A549 treated with AZD2906 at 1 μM for 4 hours (cell line): ENCODE data around the gene SPNS1. TPM values are rescaled to one million over a fixed set of nuclear protein-coding genes. Genes with fewer than 3 reads are reported as not detected.

Experiments
- total RNA-seq: library from RNA; stranded (reverse); fragments of 200-300 nt; extraction: Qiagen RNA extraction; gene quantifications from 5 replicates; pipeline ENCODE4 v1.2.3, GENCODE V29; 2022

SPNS1 gene, protein sequence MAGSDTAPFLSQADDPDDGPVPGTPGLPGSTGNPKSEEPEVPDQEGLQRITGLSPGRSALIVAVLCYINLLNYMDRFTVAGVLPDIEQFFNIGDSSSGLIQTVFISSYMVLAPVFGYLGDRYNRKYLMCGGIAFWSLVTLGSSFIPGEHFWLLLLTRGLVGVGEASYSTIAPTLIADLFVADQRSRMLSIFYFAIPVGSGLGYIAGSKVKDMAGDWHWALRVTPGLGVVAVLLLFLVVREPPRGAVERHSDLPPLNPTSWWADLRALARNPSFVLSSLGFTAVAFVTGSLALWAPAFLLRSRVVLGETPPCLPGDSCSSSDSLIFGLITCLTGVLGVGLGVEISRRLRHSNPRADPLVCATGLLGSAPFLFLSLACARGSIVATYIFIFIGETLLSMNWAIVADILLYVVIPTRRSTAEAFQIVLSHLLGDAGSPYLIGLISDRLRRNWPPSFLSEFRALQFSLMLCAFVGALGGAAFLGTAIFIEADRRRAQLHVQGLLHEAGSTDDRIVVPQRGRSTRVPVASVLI
- 52.8 to 83.6 TPM (median 74.8 TPM) in 5 replicates for total RNA-seq

DNA sequence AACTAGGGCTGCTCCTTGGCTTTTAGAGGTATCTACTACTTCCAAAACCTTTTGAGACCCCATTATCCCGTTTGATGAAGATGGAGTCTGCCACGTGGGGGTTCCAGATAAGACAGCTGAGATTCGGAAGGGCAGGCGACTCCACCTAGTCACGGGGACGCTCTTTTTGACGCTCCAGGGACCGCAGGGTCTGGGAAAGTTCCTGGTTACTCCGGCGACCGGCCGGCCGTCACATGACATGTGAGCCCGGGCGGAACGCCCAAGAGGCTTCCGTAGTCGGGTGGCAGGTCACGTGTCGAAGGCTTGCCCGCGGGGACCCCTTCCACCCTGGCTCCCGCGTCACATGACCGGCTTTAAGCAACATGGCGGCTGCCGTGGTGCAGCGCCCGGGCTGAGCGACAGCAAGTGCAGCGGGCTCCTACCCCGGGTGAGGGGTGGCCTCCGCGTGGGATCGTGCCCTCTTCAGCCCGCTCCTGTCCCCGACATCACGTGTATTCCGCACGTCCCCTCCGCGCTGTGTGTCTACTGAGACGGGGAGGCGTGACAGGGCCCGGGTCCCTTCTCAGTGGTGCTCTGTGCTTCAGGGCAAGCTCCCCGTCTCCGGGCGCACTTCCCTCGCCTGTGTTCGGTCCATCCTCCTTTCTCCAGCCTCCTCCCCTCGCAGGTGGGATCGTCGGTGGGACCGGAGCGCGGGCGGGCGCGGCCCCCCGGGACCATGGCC is at the start of gene SPNS1:
TSS of gene SPNS1 (plus strand) at position 342 of the 721 bp plus-strand sequence. CDS start at position 716, 374 bp downstream.

GRCh38 chr16:28931801-28932225 is 42.8 kb upstream of the SPNS1 start, which contains the start of gene CD19:
Gene CD19, plus strand, starts transcription at chr16:28931971. Its CDS starts 30 bp downstream, at chr16:28932001.

DNA sequence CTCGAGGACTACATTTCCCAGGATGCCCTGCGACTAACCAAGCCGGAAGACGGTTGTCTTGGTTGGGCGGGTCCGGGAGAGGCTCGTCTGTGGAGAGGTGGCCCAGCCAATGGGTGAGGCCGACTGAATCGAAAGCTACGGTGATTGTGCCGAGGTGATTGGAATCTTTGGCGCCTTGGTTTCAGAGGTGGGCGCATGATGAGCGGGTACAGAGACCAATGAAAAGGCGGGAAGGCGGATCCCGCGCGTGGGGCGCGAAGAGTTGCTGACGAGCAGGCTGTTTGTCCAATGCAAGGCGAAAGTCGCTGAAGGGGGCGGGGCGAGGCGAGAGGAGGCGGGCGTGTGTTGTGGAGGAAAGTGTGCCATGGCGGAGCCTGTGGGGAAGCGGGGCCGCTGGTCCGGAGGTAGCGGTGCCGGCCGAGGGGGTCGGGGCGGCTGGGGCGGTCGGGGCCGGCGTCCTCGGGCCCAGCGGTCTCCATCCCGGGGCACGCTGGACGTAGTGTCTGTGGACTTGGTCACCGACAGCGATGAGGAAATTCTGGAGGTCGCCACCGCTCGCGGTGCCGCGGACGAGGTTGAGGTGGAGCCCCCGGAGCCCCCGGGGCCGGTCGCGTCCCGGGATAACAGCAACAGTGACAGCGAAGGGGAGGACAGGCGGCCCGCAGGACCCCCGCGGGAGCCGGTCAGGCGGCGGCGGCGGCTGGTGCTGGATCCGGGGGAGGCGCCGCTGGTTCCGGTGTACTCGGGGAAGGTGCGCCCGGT is 23.7 kb upstream of the SPNS1 start, which contains the start of gene NFATC2IP:
TSS of gene NFATC2IP (plus strand) at position 290 of the 762 bp plus-strand sequence. CDS start at position 365, 75 bp downstream.

DNA sequence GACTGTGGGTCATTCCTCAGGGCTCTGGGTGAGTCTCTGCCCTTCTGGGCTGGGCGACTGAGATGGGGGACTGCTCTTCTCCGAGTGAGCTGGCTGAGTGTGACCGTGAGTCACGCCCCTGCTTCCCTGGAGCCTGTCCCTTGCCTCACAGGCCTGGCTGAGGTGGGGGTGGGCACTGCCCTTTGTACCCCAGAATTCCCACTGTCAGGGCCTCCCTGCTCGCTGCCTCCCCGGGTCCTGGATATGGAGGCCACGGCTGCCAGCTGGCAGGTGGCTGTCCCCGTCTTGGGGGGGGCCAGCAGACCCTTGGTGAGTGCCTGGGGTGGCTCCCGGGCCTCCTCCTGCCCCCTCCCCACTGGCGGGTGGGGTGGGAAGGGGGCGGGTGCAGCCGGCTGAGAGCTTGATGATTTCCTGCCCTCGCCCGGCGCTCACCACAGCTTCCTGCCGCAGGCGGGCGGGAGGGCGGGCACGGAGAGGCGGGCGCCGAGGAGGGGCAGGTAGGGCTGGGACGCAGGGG is 10.1 kb downstream of the SPNS1 start, which contains the start of gene LAT:
TSS of gene LAT (plus strand) at position 434 of the 517 bp plus-strand sequence. CDS start 366 bp downstream, outside the sequence.

Other genes with a start within 250 kb of the SPNS1 start
- 1.1 to 1.7 TPM (median 1.4 TPM) in 5 replicates for gene NPIPB9, start 223.0 kb upstream of the SPNS1 start, total RNA-seq
- gene ATXN2L, start 151.8 kb upstream of the SPNS1 start, total RNA-seq = 82.9 to 130 TPM (median 121 TPM) in 5 replicates
- 221 to 309 TPM (median 290 TPM) in 5 replicates for gene TUFM, start 128.4 kb upstream of the SPNS1 start, total RNA-seq
- gene SH2B1, start 110.9 kb upstream of the SPNS1 start, total RNA-seq = 20.6 to 31.7 TPM (median 26.7 TPM) in 5 replicates
- gene ATP2A1, start 96.3 kb upstream of the SPNS1 start, total RNA-seq = 1.3 to 5.2 TPM (median 1.5 TPM) in 5 replicates
- gene RABEP2, start 49.5 kb upstream of the SPNS1 start, total RNA-seq = 7.3 to 10.4 TPM (median 8.7 TPM) in 5 replicates
- gene CD19, start 42.8 kb upstream of the SPNS1 start, total RNA-seq = not detected in 5 replicates
- gene NFATC2IP, start 23.8 kb upstream of the SPNS1 start, total RNA-seq = 18.8 to 27.7 TPM (median 24.8 TPM) in 5 replicates
- 2.7 to 4.3 TPM (median 3.6 TPM) in 5 replicates for gene LAT, start 10.3 kb downstream of the SPNS1 start, total RNA-seq